Measurements from ENCODE around the gene YIPF1.

YIPF1 gene

DNA sequence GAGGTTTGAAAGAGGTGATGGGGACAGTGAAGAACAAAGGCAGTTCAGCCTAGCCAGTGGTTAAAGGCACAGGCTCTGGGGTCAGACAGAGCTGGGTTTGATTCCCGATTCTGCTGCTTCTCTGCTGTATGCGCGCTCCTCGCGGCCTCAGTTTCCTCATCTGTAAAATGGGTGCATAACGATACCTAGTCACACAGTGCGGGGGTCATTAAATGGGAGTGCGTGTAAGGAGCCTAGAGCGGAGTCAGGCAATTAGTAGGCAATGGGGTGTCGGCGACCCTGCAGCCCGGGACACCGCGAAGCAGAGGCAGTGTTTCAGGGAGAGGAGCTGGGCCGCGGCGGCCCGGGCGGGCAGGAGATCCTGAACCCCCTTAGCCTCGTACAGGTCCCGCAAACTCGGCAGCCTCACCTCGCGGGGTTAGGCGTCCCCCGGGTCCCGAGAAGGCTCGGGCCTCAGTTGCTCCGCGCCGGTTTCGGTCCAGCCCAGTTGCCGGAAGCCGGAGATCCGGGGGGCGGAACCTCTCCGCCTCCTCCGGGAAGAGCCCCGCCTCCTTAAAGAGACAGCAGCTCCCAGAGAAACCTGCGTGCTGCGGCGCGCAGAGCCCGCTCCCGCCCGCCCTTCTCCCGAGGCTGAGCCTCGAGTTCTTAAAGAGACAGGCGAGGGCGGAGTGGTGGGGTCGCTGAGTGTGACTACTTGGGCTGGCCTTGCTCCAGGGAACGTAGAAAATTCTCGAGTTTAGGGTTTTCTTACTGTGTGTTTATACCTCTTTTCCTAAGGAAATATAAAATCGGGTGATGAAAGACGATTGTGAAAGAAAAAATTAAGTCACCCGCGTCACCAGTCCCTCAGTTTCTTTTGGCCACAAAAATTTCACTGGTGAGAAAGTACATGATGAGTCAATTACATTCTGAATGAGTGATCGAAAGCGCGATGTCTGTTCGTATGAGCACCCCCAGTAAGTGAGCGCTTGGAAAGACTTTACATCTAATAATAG is at the start of gene YIPF1:
YIPF1 (minus strand) TSS at position 494 of the 995 bp plus-strand sequence. CDS start 860 bp downstream, outside the sequence.
- H3K27me3 ChIP-seq (ENCODE audit: control insufficient read depth, insufficient read depth, low read length): no peaks in the 10 kb centered on the region
- DNase-seq (ENCODE audit: low read depth, low spot score): peak; percentile 63
- H3K9me3 ChIP-seq (ENCODE audit: control insufficient read depth, insufficient read depth, low read length): no peaks in the 10 kb centered on the region
- no peaks in the 10 kb centered on the region for H3K4me1 ChIP-seq (ENCODE audit: control insufficient read depth, insufficient read depth, low read length)
- no peaks in the 10 kb centered on the region for H3K36me3 ChIP-seq (ENCODE audit: control insufficient read depth, insufficient read depth, low read length)
- peak within 1 kb of the TSS; percentile 91 for H3K4me3 ChIP-seq (ENCODE audit: low read length)
- WGBS (ENCODE audit: insufficient coverage, insufficient read length): no CpG with 5 or more reads among the region's 62 CpGs
- no peak within 1 kb of the TSS for H3K27ac ChIP-seq (ENCODE audit: low read length)

DNA sequence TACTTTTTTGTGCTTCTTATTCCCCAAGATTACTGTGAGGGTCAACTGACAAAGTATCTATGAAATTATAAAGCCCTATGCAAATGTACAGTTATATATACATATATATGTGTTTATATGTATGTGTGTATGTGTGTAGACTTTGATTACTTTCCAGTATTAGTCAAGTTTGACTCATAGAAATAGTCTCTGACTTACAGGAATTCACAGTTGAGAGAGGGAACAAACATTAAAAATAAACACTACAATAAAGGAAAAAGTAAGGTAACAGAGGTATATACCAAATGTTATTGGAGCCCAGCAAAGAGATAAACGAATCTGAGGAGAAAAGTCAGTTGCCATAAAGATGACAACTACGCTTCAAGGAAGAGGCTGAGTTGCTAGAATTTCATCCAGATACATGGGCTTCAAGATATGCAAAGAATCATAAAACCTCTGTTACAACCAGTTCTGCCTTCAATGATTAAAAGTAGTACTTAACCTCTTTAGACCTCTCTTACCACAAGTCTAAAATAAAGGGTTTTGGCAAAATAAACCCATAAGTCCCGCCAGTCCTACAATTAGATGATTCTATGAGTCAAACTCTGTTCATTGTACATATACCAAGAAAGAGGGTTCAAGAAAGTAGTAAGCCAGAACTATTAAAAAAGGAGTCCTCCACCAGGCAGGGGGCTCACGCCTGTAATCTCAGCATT is 48.7 kb upstream of the YIPF1 start:
- H3K9me3 ChIP-seq (ENCODE audit: control insufficient read depth, insufficient read depth, low read length): no peaks in the 10 kb centered on the region
- DNase-seq (ENCODE audit: low read depth, low spot score): no peak
- no CpG with 5 or more reads among the region's 4 CpGs for WGBS (ENCODE audit: insufficient coverage, insufficient read length)
- H3K4me1 ChIP-seq (ENCODE audit: control insufficient read depth, insufficient read depth, low read length): no peaks in the 10 kb centered on the region
- no peak overlapping the region for H3K4me3 ChIP-seq (ENCODE audit: low read length)
- H3K27ac ChIP-seq (ENCODE audit: low read length): no peak overlapping the region
- no peaks in the 10 kb centered on the region for H3K27me3 ChIP-seq (ENCODE audit: control insufficient read depth, insufficient read depth, low read length)
- H3K36me3 ChIP-seq (ENCODE audit: control insufficient read depth, insufficient read depth, low read length): no peaks in the 10 kb centered on the region

DNA sequence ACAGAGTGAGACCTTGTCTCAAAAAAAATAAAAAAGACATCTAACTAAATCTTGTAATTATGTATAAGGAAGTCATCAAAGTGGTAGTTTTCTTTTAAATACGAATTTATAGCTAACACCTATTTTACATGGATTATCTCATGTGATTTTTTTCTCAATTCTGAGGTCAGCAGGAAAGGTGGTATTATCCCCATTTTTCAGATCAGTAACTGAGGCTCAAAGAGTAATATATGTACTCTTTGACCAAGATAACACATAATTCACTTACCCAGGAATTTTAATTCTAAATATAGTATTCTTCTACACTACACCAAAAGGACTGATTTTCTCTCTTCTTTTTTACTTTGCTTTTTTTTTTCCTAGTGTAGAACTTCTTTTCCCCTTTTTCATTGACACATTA is 46.8 kb upstream of the YIPF1 start:
- Histone ChIP-seq H3K9me3 (ENCODE audit: control insufficient read depth, insufficient read depth, low read length) (no peaks in the 10 kb centered on the region), H3K4me1 (ENCODE audit: control insufficient read depth, insufficient read depth, low read length) (no peaks in the 10 kb centered on the region), H3K36me3 (ENCODE audit: control insufficient read depth, insufficient read depth, low read length) (no peaks in the 10 kb centered on the region), H3K4me3 (ENCODE audit: low read length) (no peak overlapping the region), H3K27ac (ENCODE audit: low read length) (no peak overlapping the region), H3K27me3 (ENCODE audit: control insufficient read depth, insufficient read depth, low read length) (no peaks in the 10 kb centered on the region)
- DNase-seq (ENCODE audit: low read depth, low spot score): no peak
- no CpG with 5 or more reads among the region's 1 CpG for WGBS (ENCODE audit: insufficient coverage, insufficient read length)

GRCh38 chr1:53934170-53934765 is 44.7 kb upstream of the YIPF1 start:
- no CpG with 5 or more reads among the region's 1 CpG for WGBS (ENCODE audit: insufficient coverage, insufficient read length)
- Histone ChIP-seq H3K27me3 (ENCODE audit: control insufficient read depth, insufficient read depth, low read length) (no peaks in the 10 kb centered on the region), H3K27ac (ENCODE audit: low read length) (no peak overlapping the region), H3K4me3 (ENCODE audit: low read length) (no peak overlapping the region), H3K4me1 (ENCODE audit: control insufficient read depth, insufficient read depth, low read length) (no peaks in the 10 kb centered on the region), H3K36me3 (ENCODE audit: control insufficient read depth, insufficient read depth, low read length) (no peaks in the 10 kb centered on the region), H3K9me3 (ENCODE audit: control insufficient read depth, insufficient read depth, low read length) (no peaks in the 10 kb centered on the region)
- DNase-seq (ENCODE audit: low read depth, low spot score): no peak

DNA sequence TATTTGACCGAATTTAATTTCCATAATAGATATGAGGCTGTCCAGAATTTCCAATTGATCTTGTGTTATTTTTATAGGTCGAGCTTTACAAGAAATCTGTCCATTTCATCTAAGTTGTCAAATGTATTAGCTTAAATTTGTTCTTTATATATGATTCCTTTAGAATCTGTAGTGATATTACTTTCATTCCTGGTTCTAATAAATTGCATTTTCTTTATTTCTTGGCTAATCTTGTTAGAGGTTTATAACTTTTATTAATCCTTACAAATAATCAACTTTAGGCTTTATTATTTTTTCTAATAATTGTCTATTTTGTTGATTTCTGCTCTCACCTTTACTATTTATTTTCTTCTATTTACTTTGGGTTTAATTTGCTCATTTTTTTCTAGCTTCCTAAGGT is 41.9 kb upstream of the YIPF1 start:
- no peak for DNase-seq (ENCODE audit: low read depth, low spot score)
- Histone ChIP-seq H3K36me3 (ENCODE audit: control insufficient read depth, insufficient read depth, low read length) (no peaks in the 10 kb centered on the region), H3K4me1 (ENCODE audit: control insufficient read depth, insufficient read depth, low read length) (no peaks in the 10 kb centered on the region), H3K9me3 (ENCODE audit: control insufficient read depth, insufficient read depth, low read length) (no peaks in the 10 kb centered on the region), H3K4me3 (ENCODE audit: low read length) (no peak overlapping the region), H3K27ac (ENCODE audit: low read length) (no peak overlapping the region), H3K27me3 (ENCODE audit: control insufficient read depth, insufficient read depth, low read length) (no peaks in the 10 kb centered on the region)
- no CpG with 5 or more reads among the region's 2 CpGs for WGBS (ENCODE audit: insufficient coverage, insufficient read length)

GRCh38 chr1:53930932-53931331 is 41.3 kb upstream of the YIPF1 start:
- no peak for DNase-seq (ENCODE audit: low read depth, low spot score)
- H3K9me3 ChIP-seq (ENCODE audit: control insufficient read depth, insufficient read depth, low read length): no peaks in the 10 kb centered on the region
- no peak overlapping the region for H3K4me3 ChIP-seq (ENCODE audit: low read length)
- H3K4me1 ChIP-seq (ENCODE audit: control insufficient read depth, insufficient read depth, low read length): no peaks in the 10 kb centered on the region
- H3K27ac ChIP-seq (ENCODE audit: low read length): no peak overlapping the region
- no peaks in the 10 kb centered on the region for H3K27me3 ChIP-seq (ENCODE audit: control insufficient read depth, insufficient read depth, low read length)
- no CpG with 5 or more reads among the region's 3 CpGs for WGBS (ENCODE audit: insufficient coverage, insufficient read length)
- H3K36me3 ChIP-seq (ENCODE audit: control insufficient read depth, insufficient read depth, low read length): no peaks in the 10 kb centered on the region

GRCh38 chr1:53929246-53929960 is 39.8 kb upstream of the YIPF1 start:
- Histone ChIP-seq H3K36me3 (ENCODE audit: control insufficient read depth, insufficient read depth, low read length) (no peaks in the 10 kb centered on the region), H3K4me3 (ENCODE audit: low read length) (no peak overlapping the region), H3K9me3 (ENCODE audit: control insufficient read depth, insufficient read depth, low read length) (no peaks in the 10 kb centered on the region), H3K27ac (ENCODE audit: low read length) (no peak overlapping the region), H3K4me1 (ENCODE audit: control insufficient read depth, insufficient read depth, low read length) (no peaks in the 10 kb centered on the region), H3K27me3 (ENCODE audit: control insufficient read depth, insufficient read depth, low read length) (no peaks in the 10 kb centered on the region)
- no CpG with 5 or more reads among the region's 2 CpGs for WGBS (ENCODE audit: insufficient coverage, insufficient read length)
- DNase-seq (ENCODE audit: low read depth, low spot score): no peak

GRCh38 chr1:53927376-53927881 is 37.8 kb upstream of the YIPF1 start:
- Histone ChIP-seq H3K27me3 (ENCODE audit: control insufficient read depth, insufficient read depth, low read length) (no peaks in the 10 kb centered on the region), H3K9me3 (ENCODE audit: control insufficient read depth, insufficient read depth, low read length) (no peaks in the 10 kb centered on the region), H3K27ac (ENCODE audit: low read length) (no peak overlapping the region), H3K4me1 (ENCODE audit: control insufficient read depth, insufficient read depth, low read length) (no peaks in the 10 kb centered on the region), H3K36me3 (ENCODE audit: control insufficient read depth, insufficient read depth, low read length) (no peaks in the 10 kb centered on the region), H3K4me3 (ENCODE audit: low read length) (no peak overlapping the region)
- no CpG with 5 or more reads among the region's 2 CpGs for WGBS (ENCODE audit: insufficient coverage, insufficient read length)
- DNase-seq (ENCODE audit: low read depth, low spot score): no peak

- Histone ChIP-seq H3K9me3 (ENCODE audit: control insufficient read depth, insufficient read depth, low read length) (no peaks in the 10 kb centered on the region), H3K4me3 (ENCODE audit: low read length) (no peak overlapping the region), H3K27ac (ENCODE audit: low read length) (no peak overlapping the region), H3K27me3 (ENCODE audit: control insufficient read depth, insufficient read depth, low read length) (no peaks in the 10 kb centered on the region), H3K36me3 (ENCODE audit: control insufficient read depth, insufficient read depth, low read length) (no peaks in the 10 kb centered on the region), H3K4me1 (ENCODE audit: control insufficient read depth, insufficient read depth, low read length) (no peaks in the 10 kb centered on the region)
- DNase-seq (ENCODE audit: low read depth, low spot score): no peak
- WGBS (ENCODE audit: insufficient coverage, insufficient read length): no CpG with 5 or more reads among the region's 3 CpGs
Observed at GRCh38 chr1:53919675-53920066, 30.1 kb upstream of the YIPF1 start.

- WGBS (ENCODE audit: insufficient coverage, insufficient read length): no CpG with 5 or more reads among the region's 5 CpGs
- Histone ChIP-seq H3K36me3 (ENCODE audit: control insufficient read depth, insufficient read depth, low read length) (no peaks in the 10 kb centered on the region), H3K4me3 (ENCODE audit: low read length) (no peak overlapping the region), H3K9me3 (ENCODE audit: control insufficient read depth, insufficient read depth, low read length) (no peaks in the 10 kb centered on the region), H3K4me1 (ENCODE audit: control insufficient read depth, insufficient read depth, low read length) (peaks cover 1% of the 10 kb centered on the region; the same call in 1 of the 2 replicates), H3K27me3 (ENCODE audit: control insufficient read depth, insufficient read depth, low read length) (no peaks in the 10 kb centered on the region), H3K27ac (ENCODE audit: low read length) (no peak overlapping the region)
- DNase-seq (ENCODE audit: low read depth, low spot score): no peak
Observed at GRCh38 chr1:53918343-53918742, 28.7 kb upstream of the YIPF1 start.
